Esophagus squamous epithelium (tissue), 5 donors: ENCODE data around the gene NSFL1C. TPM values are rescaled to one million over a fixed set of nuclear protein-coding genes. Genes with fewer than 3 reads are reported as not detected.
A peak's percentile ranks its signal among the peaks of the same experiment; 100 is the strongest.
"Not testable (repeated sequence)": the region's sequence is repeated elsewhere in the genome, so short reads cannot be mapped to it uniquely, and the experiment has no call there.

Source experiments
- DNase-seq: peaks from one replicate; lab custom pipeline; 2025; lab: John Stamatoyannopoulos, UW
- H3K27ac ChIP-seq, 4 donors: fragments of 200-600 bp; sonication (generic); one replicate each; pipeline ENCODE4 v1.5.1; 2016 to 2019; ENCODE audit warnings: mild to moderate bottlenecking in 1 of 4
- H3K27me3 ChIP-seq, 4 donors: fragments of 200-600 bp; sonication (generic); 1 replicate in 3 of 4; 2 replicates in 1 of 4; pipeline versions ENCODE4 v1.5.1 to v1.6.0; 2017 to 2021; ENCODE audit warnings: antibody characterized with exemption in 1 of 4
- H3K36me3 ChIP-seq, 3 donors: fragments of 200-600 bp; sonication (generic); one replicate each; pipeline ENCODE4 v1.5.1; 2016 to 2019
- H3K4me1 ChIP-seq, 3 donors: fragments of 200-600 bp; sonication (generic); one replicate each; pipeline ENCODE4 v1.5.1; 2017 to 2019
- H3K4me3 ChIP-seq, 4 donors: fragments of 200-600 bp; sonication (generic); 1 replicate in 3 of 4; 2 replicates in 1 of 4; pipeline ENCODE4 v1.5.1; 2016 to 2019; ENCODE audit warnings: mild to moderate bottlenecking in 2 of 4, moderate library complexity in 1 of 4
- H3K9me3 ChIP-seq, 3 donors: fragments of 200-600 bp; sonication (generic); one replicate each; pipeline ENCODE4 v1.5.1; 2016 to 2019
- CTCF ChIP-seq, 6 experiments: fragments of 450-650 bp in 4 of 6; fragments of 200-600 bp in 2 of 6; sonication (generic) in 2 of 6; IDR thresholded peaks; one replicate each; pipeline ENCODE4 v1.5.1; 2016 to 2019; ENCODE audit warnings: antibody characterized with exemption in 6 of 6, mild to moderate bottlenecking in 4 of 6, moderate library complexity in 4 of 6
- POLR2A ChIP-seq, 4 donors: fragments of 450-650 bp; IDR thresholded peaks; one replicate each; pipeline ENCODE4 v1.6.1; 2017; ENCODE audit warnings: antibody characterized with exemption in 4 of 4, mild to moderate bottlenecking in 4 of 4, moderate library complexity in 3 of 4
- WGBS, 2 donors: methylation state at CpG; one replicate each; pipeline ENCODE4 v1.1.5; 2018; 5-methylcytosine and 5-hydroxymethylcytosine counted together
- intact Hi-C: fragments of 100-400 bp; cut with DNase I; formaldehyde crosslinking; loops from one replicate; pipeline ENCODE4 v1.15.0; 2022
- total RNA-seq, 4 donors: library from RNA; depleted of rRNA; stranded (reverse); fragments of >200 nt; gene quantifications; one replicate each; pipeline ENCODE4 v1.1.0, GENCODE V29; 2016
- donor health status: DM: yes; HTN: yes; CAD: no.

NSFL1C gene
- total RNA-seq, 4 donors from 2014 or later: 41.5 to 65.6 (median 59.3) TPM

- H3K9me3 ChIP-seq: no peaks in the 10 kb centered on the region
- H3K4me1 ChIP-seq: peaks cover 0 to 15% (median 0%) of the 10 kb centered on the region in 3 donors
- H3K27me3 ChIP-seq: peaks cover 0 to 57% (median 0%) of the 10 kb centered on the region in 4 donors
- intact Hi-C loops: no loop called here
- no peak overlapping the region for H3K4me3 ChIP-seq
- DNase-seq: no peak
- H3K36me3 ChIP-seq: no peaks in the 10 kb centered on the region
- TF ChIP-seq POLR2A (IDR thresholded peaks at IDR 0.05) (no peak), CTCF (IDR thresholded peaks at IDR 0.05) (no peak)
- H3K27ac ChIP-seq: no peak overlapping the region
- 77 to 100% methylated on average over 1 of the region's 1 CpG for WGBS, 2 donors
Observed at GRCh38 chr20:1403624-1404023, 63.0 kb downstream of the NSFL1C start.

GRCh38 chr20:1402149-1402548 is 64.5 kb downstream of the NSFL1C start:
- H3K27me3 ChIP-seq: peaks cover 0 to 72% (median 0%) of the 10 kb centered on the region in 4 donors
- DNase-seq: no peak
- peaks cover 0 to 20% (median 0%) of the 10 kb centered on the region in 3 donors for H3K4me1 ChIP-seq
- 68 to 74% methylated on average over 7 of the region's 7 CpGs for WGBS, 2 donors
- no peak overlapping the region for H3K27ac ChIP-seq
- H3K36me3 ChIP-seq: no peaks in the 10 kb centered on the region
- intact Hi-C loops: no loop called here
- TF ChIP-seq POLR2A (IDR thresholded peaks at IDR 0.05) (no peak), CTCF (IDR thresholded peaks at IDR 0.05) (no peak)
- no peak overlapping the region for H3K4me3 ChIP-seq
- H3K9me3 ChIP-seq: no peaks in the 10 kb centered on the region

- no peaks in the 10 kb centered on the region for H3K9me3 ChIP-seq
Observed at GRCh38 chr20:1401451-1401907, 65.2 kb downstream of the NSFL1C start.

GRCh38 chr20:1399678-1400366 is 66.8 kb downstream of the NSFL1C start:
- H3K27ac ChIP-seq: not testable (repeated sequence)

More at GRCh38 chr20:1401451-1401907, 65.2 kb downstream of the NSFL1C start:
- WGBS, 2 donors: 80 to 88% methylated on average over 3 of the region's 3 CpGs
- intact Hi-C loops: no loop called here
- DNase-seq: no peak
- Histone ChIP-seq H3K4me3 (no peak overlapping the region), H3K36me3 (no peaks in the 10 kb centered on the region), H3K27ac (no peak overlapping the region), H3K4me1 (peaks cover 0 to 20% (median 0%) of the 10 kb centered on the region in 3 donors), H3K27me3 (peaks cover 0 to 79% (median 0%) of the 10 kb centered on the region in 4 donors)
- TF ChIP-seq POLR2A (IDR thresholded peaks at IDR 0.05): no peak

GRCh38 chr20:1398185-1398584 is 68.5 kb downstream of the NSFL1C start:
- intact Hi-C loops: loop anchor here (10.0 kb wide), 1 partner anchor 83 kb away; no protein-coding TSS in a partner anchor
- Histone ChIP-seq H3K4me1 (peaks cover 0 to 27% (median 6%) of the 10 kb centered on the region in 3 donors), H3K27me3 (peaks cover 0 to 74% (median 0%) of the 10 kb centered on the region in 4 donors)
- H3K27ac ChIP-seq, H3K4me3 ChIP-seq, DNase-seq, H3K9me3 ChIP-seq, H3K36me3 ChIP-seq: not testable (repeated sequence)
- 23 to 46% methylated on average over 6 to 7 of the region's 7 CpGs for WGBS, 2 donors

More at GRCh38 chr20:1399678-1400366, 66.8 kb downstream of the NSFL1C start:
- intact Hi-C loops: loop anchor here (10.0 kb wide), 1 partner anchor 85 kb away; no protein-coding TSS in a partner anchor
- not testable (repeated sequence) for H3K9me3 ChIP-seq, DNase-seq, H3K4me3 ChIP-seq, H3K36me3 ChIP-seq
- Histone ChIP-seq H3K27me3 (peaks cover 0 to 86% (median 0%) of the 10 kb centered on the region in 4 donors), H3K4me1 (peaks cover 0 to 20% (median 0%) of the 10 kb centered on the region in 3 donors)
- WGBS, 2 donors: 37 to 41% methylated on average over 8 of the region's 8 CpGs

- Histone ChIP-seq H3K27ac (no peak overlapping the region), H3K4me3 (no peak overlapping the region), H3K27me3 (peaks cover 0 to 69% (median 0%) of the 10 kb centered on the region in 4 donors), H3K36me3 (no peaks in the 10 kb centered on the region), H3K9me3 (no peaks in the 10 kb centered on the region), H3K4me1 (peaks cover 0 to 28% (median 6%) of the 10 kb centered on the region in 3 donors)
- intact Hi-C loops: loop anchor here (10.0 kb wide), 1 partner anchor 83 kb away; no protein-coding TSS in a partner anchor
- WGBS, 2 donors: 75 to 76% methylated on average over 4 of the region's 4 CpGs
- TF ChIP-seq POLR2A (IDR thresholded peaks at IDR 0.05) (no peak), CTCF (IDR thresholded peaks at IDR 0.05) (peak in 3 of 6 experiments; percentile 12 to 20 (median 13))
- no peak for DNase-seq
Observed at GRCh38 chr20:1397710-1398109, 68.9 kb downstream of the NSFL1C start.
